Gastrocnemius medialis (tissue), 4 donors: ENCODE measurements around the gene ARMC3.

Source experiments
- CTCF ChIP-seq, 5 experiments: fragments of 450-650 bp in 3 of 5; fragments of 200-600 bp in 2 of 5; sonication (generic) in 2 of 5; IDR thresholded peaks in 4 of 5; conservative IDR thresholded peaks in 1 of 5; 1 replicate in 4 of 5; 2 replicates in 1 of 5; pipeline ENCODE4 v1.5.1; 2016 to 2019; ENCODE audit warnings: antibody characterized with exemption in 5 of 5, mild to moderate bottlenecking in 3 of 5, moderate library complexity in 3 of 5
- POLR2A ChIP-seq, 2 donors: fragments of 450-650 bp; IDR thresholded peaks; one replicate each; pipeline ENCODE4 v1.6.1; 2017; ENCODE audit warnings: antibody characterized with exemption in 2 of 2, mild to moderate bottlenecking in 2 of 2, moderate library complexity in 2 of 2

GRCh38 chr10:23031318-23031717 is 103.5 kb downstream of the ARMC3 start:
- TF ChIP-seq POLR2A (IDR thresholded peaks at IDR 0.05) (no peak), CTCF (IDR thresholded peaks at IDR 0.05 in 4 of 5, conservative IDR thresholded peaks at IDR 0.05 in 1 of 5) (no peak)
